GM21825 (cell line): ENCODE measurements around the gene ABCC11.
"Not testable (repeated sequence)": the region's sequence is repeated elsewhere in the genome, so short reads cannot be mapped to it uniquely, and the experiment has no call there.

Experiments
- ATAC-seq: cut with Tn5 transposase; IDR thresholded peaks from one replicate; pipeline ENCODE4 v1.9.1; 2021; ENCODE audit warnings: mild to moderate bottlenecking, moderate library complexity; ENCODE audit not compliant: unreplicated experiment

Gene ABCC11

GRCh38 chr16:48250520-48251278 is 3.4 kb upstream of the ABCC11 start:
- ATAC-seq = no peak

GRCh38 chr16:48246066-48246465 is 1.3 kb downstream of the ABCC11 start:
- no peak for ATAC-seq

GRCh38 chr16:48244863-48245195 is 2.5 kb downstream of the ABCC11 start:
- no peak for ATAC-seq

GRCh38 chr16:48244080-48244862 is 3.1 kb downstream of the ABCC11 start, which contains the start of gene LONP2:
Gene LONP2 (plus strand): TSS chr16:48244300. CDS start chr16:48244389, 89 bp downstream.
- peak; percentile 97 for ATAC-seq

- not testable (repeated sequence) for ATAC-seq
Observed at GRCh38 chr16:48240147-48240546, 7.2 kb downstream of the ABCC11 start.

DNA sequence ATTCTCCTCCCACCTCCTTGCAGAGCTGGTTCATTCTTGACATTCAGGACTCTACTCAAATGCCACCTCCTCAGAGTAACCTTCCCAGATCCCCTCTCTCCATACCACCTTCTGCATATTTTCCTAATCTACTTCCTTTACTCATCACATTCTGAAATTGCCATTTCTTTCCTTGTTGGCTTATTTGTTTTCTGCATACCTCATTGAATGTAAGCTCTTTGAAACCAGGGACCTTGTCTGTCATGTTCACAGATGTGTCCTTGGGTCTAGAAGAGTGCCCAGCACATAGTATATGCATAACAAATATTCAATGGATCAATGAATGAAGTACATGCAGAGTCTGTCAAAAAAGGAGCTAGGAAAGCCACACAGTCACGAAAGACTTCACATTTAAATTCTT is 11.1 kb downstream of the ABCC11 start:
- ATAC-seq = no peak

- ATAC-seq = no peak
Observed at GRCh38 chr16:48235556-48236136, 11.7 kb downstream of the ABCC11 start.

- no peak for ATAC-seq
Observed at GRCh38 chr16:48235058-48235555, 12.2 kb downstream of the ABCC11 start.

DNA sequence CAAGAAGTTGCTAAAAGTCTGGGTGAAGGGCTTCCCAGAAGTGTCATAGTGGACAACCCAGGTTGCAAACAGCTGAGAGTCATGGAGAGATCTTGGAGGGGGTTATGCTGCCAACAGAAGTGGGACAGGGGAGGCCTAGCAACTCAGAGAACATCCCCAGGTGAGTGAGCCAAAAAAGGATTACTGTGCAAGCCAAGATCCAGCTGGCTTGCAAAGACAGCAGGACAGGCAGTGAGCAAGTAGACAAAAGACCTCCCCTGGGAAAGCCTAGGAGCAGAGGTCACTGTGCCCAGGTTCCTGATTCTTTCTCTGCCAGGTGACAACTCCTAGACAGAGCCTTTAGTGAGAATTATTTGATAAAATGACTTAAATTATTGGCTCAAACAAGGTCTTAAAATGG is 12.7 kb downstream of the ABCC11 start:
- no peak for ATAC-seq

DNA sequence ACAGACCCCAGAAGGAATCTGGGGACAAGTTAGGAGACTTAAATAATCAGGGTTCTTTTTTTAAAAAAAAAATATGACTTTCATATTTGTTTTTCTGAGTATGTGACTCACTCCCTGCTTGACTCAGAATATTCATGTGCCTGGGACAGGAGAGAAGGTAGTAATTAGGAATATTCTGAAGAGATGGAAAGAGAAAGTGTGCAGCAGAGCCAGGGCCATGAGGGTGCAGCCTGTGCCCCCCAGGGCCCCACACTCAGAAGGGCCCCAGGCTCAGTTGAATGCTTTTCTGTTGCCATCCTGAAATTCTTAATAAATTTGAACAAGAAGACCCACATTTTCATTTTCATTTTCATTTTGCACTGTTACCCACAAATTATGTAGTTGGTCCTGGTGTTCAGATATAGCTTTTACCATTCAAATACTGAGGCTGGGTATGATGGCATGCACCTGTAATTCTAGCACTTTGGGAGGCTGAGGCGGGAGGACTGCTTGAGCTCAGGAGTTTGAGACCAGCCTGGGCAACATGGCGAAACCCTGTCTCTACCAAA is 14.8 kb downstream of the ABCC11 start:
- no peak for ATAC-seq

DNA sequence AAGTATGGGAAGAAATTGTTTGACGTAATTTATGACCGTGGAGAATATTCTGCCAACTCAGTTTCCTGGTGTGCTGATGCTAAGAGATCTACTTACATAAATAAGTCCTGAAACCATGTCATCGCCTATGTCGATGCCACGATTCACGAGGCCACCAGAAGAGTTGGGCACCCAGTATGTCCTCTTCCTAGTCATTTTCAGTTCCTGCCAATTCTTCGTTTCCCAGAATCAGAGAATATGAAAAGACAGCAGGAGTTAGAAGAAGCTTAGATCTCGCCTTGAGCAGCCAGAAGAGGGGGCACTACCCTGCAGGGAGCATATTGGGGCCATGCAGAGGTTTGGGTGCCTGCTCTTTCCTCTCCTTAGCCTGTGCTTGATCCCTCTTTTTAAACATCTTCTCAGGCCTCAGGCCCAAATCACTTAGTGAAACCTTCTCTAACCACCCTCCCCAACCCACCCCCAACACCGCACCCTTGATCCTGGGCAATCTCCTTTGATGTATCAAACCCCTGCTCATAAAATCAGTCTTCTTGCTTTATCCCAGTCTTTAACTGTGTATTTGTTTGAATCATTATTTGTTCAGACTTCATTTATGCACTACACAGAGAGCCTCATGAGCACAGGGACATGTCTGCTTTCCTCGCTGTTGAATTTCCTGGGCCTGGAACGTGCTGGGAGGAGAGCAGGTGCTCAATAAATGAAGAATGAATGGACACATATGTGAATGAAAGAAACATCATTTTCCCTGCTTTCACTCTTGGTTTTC is 15.4 kb downstream of the ABCC11 start:
- ATAC-seq = no peak

GRCh38 chr16:48225456-48225855 is 21.9 kb downstream of the ABCC11 start:
- ATAC-seq = no peak

GRCh38 chr16:48223490-48223889 is 23.8 kb downstream of the ABCC11 start:
- ATAC-seq = no peak

GRCh38 chr16:48220891-48221290 is 26.4 kb downstream of the ABCC11 start:
- ATAC-seq = no peak

- ATAC-seq = no peak
Observed at GRCh38 chr16:48218473-48218872, 28.9 kb downstream of the ABCC11 start.

GRCh38 chr16:48217708-48218107 is 29.6 kb downstream of the ABCC11 start:
- no peak for ATAC-seq

DNA sequence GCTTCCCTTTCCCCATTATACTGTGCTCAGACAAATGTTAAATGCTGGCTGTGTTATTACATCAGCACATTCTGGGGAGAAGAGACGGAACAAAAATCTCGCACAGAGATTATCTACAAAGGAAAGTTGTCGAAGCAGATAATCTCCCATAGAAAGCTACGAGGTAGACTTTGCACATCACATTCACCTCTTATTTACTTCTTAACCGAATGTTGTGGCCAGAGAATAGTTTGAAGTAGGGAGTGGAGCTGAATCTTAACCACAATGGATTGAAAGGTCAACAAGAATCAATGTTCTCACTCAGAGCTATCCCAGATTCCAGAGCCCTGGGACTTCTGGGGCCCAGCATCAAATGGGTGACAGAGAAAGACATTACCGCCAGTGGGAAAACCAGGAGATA is 31.6 kb downstream of the ABCC11 start:
- no peak for ATAC-seq

GRCh38 chr16:48212033-48212432 is 35.3 kb downstream of the ABCC11 start:
- ATAC-seq = no peak

- ATAC-seq = no peak
Observed at GRCh38 chr16:48210747-48211146, 36.6 kb downstream of the ABCC11 start.

- no peak for ATAC-seq
Observed at GRCh38 chr16:48206594-48207242, 40.6 kb downstream of the ABCC11 start.
